PC-3 (cell line): Measurements from ENCODE around the gene VWDE.

Source experiments
- CTCF ChIP-seq: fragments of 300-600 bp; sonication (generic); conservative IDR thresholded peaks from 2 replicates; pipeline ENCODE4 v1.5.1; 2017; ENCODE audit warnings: antibody characterized with exemption, low read depth, mild to moderate bottlenecking, low read length
- EZH2 ChIP-seq: fragments of 300-600 bp; sonication (generic); IDR thresholded peaks from one replicate; pipeline ENCODE4 v1.6.1; 2017; ENCODE audit warnings: antibody characterized with exemption, mild to moderate bottlenecking, low read length; ENCODE audit not compliant: unreplicated experiment
- EZH2phosphoT487 ChIP-seq: fragments of 300-600 bp; sonication (generic); IDR thresholded peaks from 2 replicates; pipeline ENCODE4 v1.6.1; 2018; ENCODE audit warnings: mild to moderate bottlenecking, antibody characterized with exemption, low read length, borderline replicate concordance

GRCh38 chr7:12291870-12292269 lies 111.8 kb downstream of the VWDE start:
- TF ChIP-seq CTCF (peak; percentile 52), EZH2phosphoT487 (no peak), EZH2 (no peak)
